Heart left ventricle (tissue), 13 donors: ENCODE results near the gene SHROOM2.

Experiments used
- POLR2A ChIP-seq, 2 donors: fragments of 450-650 bp; IDR thresholded peaks; one replicate each; pipeline ENCODE4 v1.6.1; 2017; ENCODE audit warnings: antibody characterized with exemption in 2 of 2, mild to moderate bottlenecking in 2 of 2, moderate library complexity in 2 of 2
- TF ChIP-seq, protein P1 (sequence below), 12 donors: fragments of 200-600 bp; sonication (generic) in 4 of 12; IDR thresholded peaks; one replicate each; pipeline versions ENCODE4 v1.5.0 to v1.8.0; 2018 to 2022; ENCODE audit warnings: antibody characterized with exemption in 12 of 12, mild to moderate bottlenecking in 5 of 12
- donor health status: ischemic (EF 13 %, LVEDD 7.1; RV severe dilation, severe dysfunction).
- donor health status: DM: no; HTN: yes; CAD: no.
- donor health status: DM: no; HTN: no; CAD: no.
- donor health status: ischemic (EF 25% LVEDD 6.9; RV normal size, moderate dysfunction).
- donor health status: ischemic (EF 25% LVEDD 5.7; RV mildly dilated, moderate dysfunction).
- donor health status: ischemic (EF 35%, LVEDD 5.7; RV mildly dilated, moderate dysfunction).
- donor health status: nonischemic (EF 11% LVEDD 7.7; RV severe dilation, severe dysfunction).
- donor health status: DM: yes; HTN: yes; CAD: no.
- donor health status: PGD.
- donor health status: ischemic (EF 29% LVEDD 5.4; RV normal size, mild dysfunction).
- donor health status: nonischemic (EF 23%, LVEDD 6.1; RV moderate dilation, normal function).

DNA sequence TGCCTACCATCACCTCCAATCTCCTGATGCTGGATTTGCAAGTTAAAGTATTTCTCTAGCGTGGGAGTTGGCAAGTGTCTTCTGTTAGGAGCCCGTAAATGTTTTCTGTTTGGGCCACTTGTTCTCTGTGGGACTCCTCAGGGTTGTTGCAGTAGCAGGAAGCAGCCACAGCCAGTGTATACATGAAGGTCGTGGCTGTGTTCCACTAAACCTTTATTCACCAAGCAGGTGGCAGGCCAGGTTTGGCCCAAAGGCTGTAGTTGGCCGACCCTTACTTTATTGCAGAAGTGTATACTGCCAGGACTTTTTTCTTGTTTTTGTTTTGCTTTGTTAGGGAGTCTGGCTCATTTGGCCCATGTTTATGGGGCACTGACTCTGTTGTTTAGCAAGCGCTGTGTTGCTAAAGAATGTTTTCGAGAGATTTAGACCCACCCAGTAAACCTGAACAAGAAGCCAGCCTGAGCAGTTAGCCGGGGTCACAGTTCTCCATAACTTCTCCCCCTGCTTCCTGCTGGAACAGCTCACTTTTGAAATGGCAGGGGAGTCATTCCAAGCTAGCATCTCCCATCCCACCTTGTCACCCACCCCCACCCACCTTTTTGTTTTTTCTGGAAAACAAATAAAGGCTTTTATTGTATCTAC is 58.8 kb downstream of the SHROOM2 start:
- TF ChIP-seq, protein P1, sequence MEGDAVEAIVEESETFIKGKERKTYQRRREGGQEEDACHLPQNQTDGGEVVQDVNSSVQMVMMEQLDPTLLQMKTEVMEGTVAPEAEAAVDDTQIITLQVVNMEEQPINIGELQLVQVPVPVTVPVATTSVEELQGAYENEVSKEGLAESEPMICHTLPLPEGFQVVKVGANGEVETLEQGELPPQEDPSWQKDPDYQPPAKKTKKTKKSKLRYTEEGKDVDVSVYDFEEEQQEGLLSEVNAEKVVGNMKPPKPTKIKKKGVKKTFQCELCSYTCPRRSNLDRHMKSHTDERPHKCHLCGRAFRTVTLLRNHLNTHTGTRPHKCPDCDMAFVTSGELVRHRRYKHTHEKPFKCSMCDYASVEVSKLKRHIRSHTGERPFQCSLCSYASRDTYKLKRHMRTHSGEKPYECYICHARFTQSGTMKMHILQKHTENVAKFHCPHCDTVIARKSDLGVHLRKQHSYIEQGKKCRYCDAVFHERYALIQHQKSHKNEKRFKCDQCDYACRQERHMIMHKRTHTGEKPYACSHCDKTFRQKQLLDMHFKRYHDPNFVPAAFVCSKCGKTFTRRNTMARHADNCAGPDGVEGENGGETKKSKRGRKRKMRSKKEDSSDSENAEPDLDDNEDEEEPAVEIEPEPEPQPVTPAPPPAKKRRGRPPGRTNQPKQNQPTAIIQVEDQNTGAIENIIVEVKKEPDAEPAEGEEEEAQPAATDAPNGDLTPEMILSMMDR (IDR thresholded peaks at IDR 0.05): no peak
- TF ChIP-seq POLR2A (IDR thresholded peaks at IDR 0.05): no peak
